Activated naive CD8-positive, alpha-beta T cell (primary cell): ENCODE data around the gene PLGLB1.
"Not testable (repeated sequence)": the region's sequence is repeated elsewhere in the genome, so short reads cannot be mapped to it uniquely, and the experiment has no call there.

ENCODE experiments used
- H3K27ac Mint-ChIP-seq: one replicate; pipeline ENCODE4 v1.8.0; 2021; ENCODE audit warnings: mixed read lengths
- H3K27me3 Mint-ChIP-seq: one replicate; pipeline ENCODE4 v1.8.0; 2021; ENCODE audit warnings: mixed read lengths
- H3K36me3 Mint-ChIP-seq: one replicate; pipeline ENCODE4 v1.8.0; 2021; ENCODE audit warnings: mixed read lengths
- H3K4me1 Mint-ChIP-seq: one replicate; pipeline ENCODE4 v1.8.0; 2021; ENCODE audit warnings: low read depth, mixed read lengths
- H3K4me3 Mint-ChIP-seq: one replicate; pipeline ENCODE4 v1.8.0; 2021; ENCODE audit warnings: mild to moderate bottlenecking, mixed read lengths
- H3K9me3 Mint-ChIP-seq: one replicate; pipeline ENCODE4 v1.8.0; 2021; ENCODE audit warnings: low read depth, mixed read lengths

The PLGLB1 gene

DNA sequence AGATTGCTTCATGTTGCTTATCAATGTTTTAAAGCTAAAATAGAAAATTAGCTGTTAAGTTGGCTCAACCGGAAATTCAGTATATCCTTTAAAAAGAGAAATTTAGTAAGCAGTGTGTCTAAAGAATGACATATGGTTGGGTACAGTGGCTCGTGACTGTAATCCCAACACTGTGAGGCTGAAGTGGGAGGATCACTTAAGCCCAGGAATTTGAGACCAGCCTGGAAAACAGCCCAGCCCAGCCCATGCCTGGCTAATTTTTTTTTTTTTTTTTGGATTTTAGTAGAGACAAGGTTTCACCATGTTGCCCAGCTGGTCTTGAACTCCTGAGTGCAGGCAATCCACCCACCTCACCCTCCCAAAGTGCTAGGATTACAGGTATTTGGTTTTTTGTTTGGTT is 17.2 kb downstream of the PLGLB1 start:
- H3K4me3 Mint-ChIP-seq, H3K9me3 Mint-ChIP-seq, H3K27ac Mint-ChIP-seq, H3K27me3 Mint-ChIP-seq, H3K4me1 Mint-ChIP-seq, H3K36me3 Mint-ChIP-seq: not testable (repeated sequence)
